H1 (cell line): Measurements from ENCODE around the gene PSMB11. TPM values are rescaled to one million over a fixed set of nuclear protein-coding genes. Genes with fewer than 3 reads are reported as not detected.

Experiments used
- BACH1 ChIP-seq: IDR thresholded peaks from 2 replicates; pipeline ENCODE4 v1.6.1; 2012; ENCODE audit warnings: low read length, improper control_type of control experiment
- BCL11A ChIP-seq, 2 experiments: IDR thresholded peaks; one replicate each; pipeline ENCODE4 v1.6.1; 2011; ENCODE audit warnings: low read depth in 2 of 2, low read length in 2 of 2, mild to moderate bottlenecking in 2 of 2
- CBX8 ChIP-seq: fragments of 300-800, 300-1000 bp; sonication (generic); IDR thresholded peaks from 2 replicates; pipeline ENCODE4 v1.7.1; 2016; ENCODE audit warnings: low read depth, low read length, borderline replicate concordance
- CHD1 ChIP-seq: IDR thresholded peaks from 2 replicates; pipeline ENCODE4 v1.6.1; 2012; ENCODE audit warnings: low read depth, low read length, improper control_type of control experiment
- CREB1 ChIP-seq: IDR thresholded peaks from 2 replicates; pipeline ENCODE4 v1.6.1; 2012; ENCODE audit warnings: inconsistent platforms
- CTBP2 ChIP-seq: IDR thresholded peaks from 2 replicates; pipeline ENCODE4 v1.7.0; 2011; ENCODE audit warnings: borderline replicate concordance, mild to moderate bottlenecking, moderate library complexity, mixed read lengths, low read length; ENCODE audit not compliant: insufficient read depth, insufficient read length
- EGR1 ChIP-seq: IDR thresholded peaks from 2 replicates; pipeline ENCODE4 v1.6.1; 2011; ENCODE audit warnings: low read depth, low read length, borderline replicate concordance
- FOSL1 ChIP-seq: IDR thresholded peaks from 2 replicates; pipeline ENCODE4 v1.6.1; 2011; ENCODE audit warnings: mild to moderate bottlenecking, low read depth, low read length, moderate library complexity; ENCODE audit not compliant: insufficient read depth
- GTF2F1 ChIP-seq: IDR thresholded peaks from 2 replicates; pipeline ENCODE4 v1.6.1; 2012; ENCODE audit warnings: low read depth, low read length, improper control_type of control experiment, borderline replicate concordance
- PHF8 ChIP-seq: fragments of 200-600 bp; sonication (generic); conservative IDR thresholded peaks from 2 replicates; pipeline ENCODE4 v1.7.1; 2012; ENCODE audit warnings: low read depth, mild to moderate bottlenecking, inconsistent platforms, low read length, moderate library complexity
- POU5F1 ChIP-seq: IDR thresholded peaks from 2 replicates; pipeline ENCODE4 v1.6.1; 2011; ENCODE audit warnings: low read depth, mild to moderate bottlenecking, low read length, moderate library complexity
- RAD21 ChIP-seq, 2 experiments: IDR thresholded peaks in 1 of 2; conservative IDR thresholded peaks in 1 of 2; 2 replicates each; pipeline ENCODE4 v1.6.1; 2011; ENCODE audit warnings: low read depth in 2 of 2, low read length in 2 of 2, improper control_type of control experiment in 1 of 2, inconsistent platforms in 1 of 2, mild to moderate bottlenecking in 1 of 2, moderate library complexity in 1 of 2
- SAP30 ChIP-seq: fragments of 300-600 bp; sonication (generic); IDR thresholded peaks from 2 replicates; pipeline ENCODE4 v1.7.1; 2012; ENCODE audit warnings: low read length, moderate library complexity, mild to moderate bottlenecking, inconsistent platforms; ENCODE audit not compliant: insufficient read depth, insufficient replicate concordance
- SP1 ChIP-seq: IDR thresholded peaks from 2 replicates; pipeline ENCODE4 v1.6.1; 2011; ENCODE audit warnings: low read depth, low read length
- SP2 ChIP-seq: IDR thresholded peaks from 2 replicates; pipeline ENCODE4 v1.6.1; 2012; ENCODE audit warnings: mild to moderate bottlenecking, low read length, inconsistent platforms
- SUZ12 ChIP-seq: fragments of 200-600 bp; sonication (generic); IDR thresholded peaks from 2 replicates; pipeline ENCODE4 v1.6.1; 2012; ENCODE audit warnings: mild to moderate bottlenecking, inconsistent platforms, low read length, moderate library complexity, mixed read lengths
- TAF1 ChIP-seq: IDR thresholded peaks from 2 replicates; pipeline ENCODE4 v1.6.1; 2011; ENCODE audit warnings: mild to moderate bottlenecking, low read depth, low read length
- TAF7 ChIP-seq: optimal IDR thresholded peaks from 2 replicates; pipeline ENCODE3; 2011; ENCODE audit warnings: low read depth, mild to moderate bottlenecking, inconsistent platforms, low read length, moderate library complexity, borderline replicate concordance
- ZNF274 ChIP-seq: IDR thresholded peaks from 2 replicates; pipeline ENCODE4 v1.7.0; 2012; ENCODE audit warnings: low read length, borderline replicate concordance; ENCODE audit errors: extremely low read depth
- polyA plus RNA-seq, 7 experiments: library from polyadenylated mRNA; depleted of rRNA in 3 of 7; stranded (reverse) in 5 of 7; unstranded in 2 of 7; fragments of >200 nt in 5 of 7; fragments of 200-250 nt in 2 of 7; gene quantifications; 1 replicate in 5 of 7; 2 replicates in 1 of 7; 4 replicates in 1 of 7; pipeline versions ENCODE4 v1.2.1 to v1.2.3, GENCODE V29; 2011 to 2013; ENCODE audit warnings: missing spikeins in 2 of 7, mixed read lengths in 2 of 7
- total RNA-seq: library from RNA; stranded (reverse); fragmentation: NEBNext Ultra II Directional; extraction: Animal tissue kit (Norgen Biotek cat#: 25700); gene quantifications from 2 replicates; pipeline ENCODE4 v1.2.1, GENCODE V29; 2021
- TF ChIP-seq, protein P1 (sequence below): IDR thresholded peaks from 2 replicates; pipeline ENCODE4 v1.6.1; 2012; ENCODE audit warnings: inconsistent platforms

Gene PSMB11
- total and polyA plus RNA-seq, 2 of the 8 experiments (the other 6 are each of a cell fraction or from before 2014, with no cell fraction given) = not detected

DNA sequence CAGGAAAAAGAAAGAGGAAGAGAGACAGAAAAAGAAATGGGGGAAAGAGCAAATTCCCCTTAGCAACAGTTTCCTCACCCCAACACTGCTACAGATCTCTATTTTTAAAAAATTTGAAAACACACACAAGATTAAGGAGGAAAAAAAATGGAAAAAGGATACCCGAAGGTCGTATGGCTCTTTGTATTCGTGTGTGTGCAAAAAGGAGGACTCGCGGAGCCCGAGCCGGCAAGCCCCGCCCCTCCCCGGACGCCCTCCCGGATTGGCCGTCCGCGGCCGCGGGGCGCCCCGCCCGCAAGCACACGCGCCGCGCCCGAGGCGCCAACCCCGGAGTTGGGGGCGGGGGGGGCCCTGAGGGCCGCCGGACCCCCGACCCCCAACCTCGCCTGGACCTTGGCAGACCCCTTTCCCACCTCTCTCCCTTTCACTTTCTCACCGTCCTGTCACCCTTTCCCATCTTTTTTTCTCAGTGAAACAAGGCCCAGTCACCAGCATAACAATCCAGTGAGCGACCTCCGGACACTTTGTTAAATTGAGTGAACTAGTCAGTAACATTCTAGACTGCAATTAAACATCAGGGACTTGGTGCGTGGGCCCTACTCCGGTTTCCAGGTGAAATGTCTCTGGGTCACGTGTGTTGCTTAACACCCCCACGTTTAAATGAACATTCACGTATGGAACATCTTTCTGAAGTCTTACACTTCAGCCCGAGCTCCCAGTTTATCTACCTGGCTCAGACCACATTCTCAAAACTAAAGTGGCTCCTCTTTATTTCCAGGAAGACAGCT, 31.9 kb upstream of the PSMB11 start, which contains the start of gene C14orf93 (continued):
- TF ChIP-seq GTF2F1 = no peak
- no peak for TF ChIP-seq SP2
- TF ChIP-seq SP1 = 0 out of 2 replicates have a peak, but pooled peaks have one; percentile 7
- TF ChIP-seq RAD21 (IDR thresholded peaks at IDR 0.05 in 1 of 2, conservative IDR thresholded peaks at IDR 0.05 in 1 of 2; ENCODE audit: low read depth in 2 of 2, low read length in 2 of 2) = no peak
- TF ChIP-seq, protein P1, sequence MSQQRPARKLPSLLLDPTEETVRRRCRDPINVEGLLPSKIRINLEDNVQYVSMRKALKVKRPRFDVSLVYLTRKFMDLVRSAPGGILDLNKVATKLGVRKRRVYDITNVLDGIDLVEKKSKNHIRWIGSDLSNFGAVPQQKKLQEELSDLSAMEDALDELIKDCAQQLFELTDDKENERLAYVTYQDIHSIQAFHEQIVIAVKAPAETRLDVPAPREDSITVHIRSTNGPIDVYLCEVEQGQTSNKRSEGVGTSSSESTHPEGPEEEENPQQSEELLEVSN = no peak
- TF ChIP-seq ZNF274 = no peak
- TF ChIP-seq PHF8 = 0 out of 2 replicates have a peak, but pooled peaks have one; percentile 48
- no peak for TF ChIP-seq CREB1
- no peak for TF ChIP-seq EGR1
- TF ChIP-seq SUZ12 = no peak
- TF ChIP-seq TAF1 = peak; percentile 52; the same call in 1 of the 2 replicates
- TF ChIP-seq CBX8 = no peak
- no peak for TF ChIP-seq SAP30
- TF ChIP-seq TAF7 = no peak
- TF ChIP-seq POU5F1 = no peak
- no peak for TF ChIP-seq BCL11A (IDR thresholded peaks at IDR 0.05; ENCODE audit: low read depth in 2 of 2, low read length in 2 of 2)
- no peak for TF ChIP-seq FOSL1
- TF ChIP-seq BACH1 = no peak
- TF ChIP-seq CHD1 = no peak
- no peak for TF ChIP-seq CTBP2
- TF ChIP-seq, all 59 proteins: peak for 8
